Natural killer cell (primary cell): Measurements from ENCODE around the gene ULBP1. TPM values are rescaled to one million over a fixed set of nuclear protein-coding genes. Genes with fewer than 3 reads are reported as not detected.

ENCODE experiments used
- ATAC-seq, 3 donors: fragments of 150-1000 bp in 2 of 3; fragments of 200-7000 bp in 1 of 3; cut with Tn5 transposase; 1 replicate in 1 of 3; 2 replicates in 2 of 3; pipeline ENCODE4 v1.10.0; 2021; ENCODE audit warnings: mild to moderate bottlenecking in 2 of 3, moderate library complexity in 2 of 3
- DNase-seq, 2 donors: peaks; one replicate each; pipeline versions ENCODE4 v3.0.0 to v3.0.0-alpha.2; 2013 to 2021; ENCODE audit warnings: mixed read lengths in 1 of 2
- H3K27ac ChIP-seq: one replicate; pipeline ENCODE4 v1.5.1; 2013; ENCODE audit warnings: mild to moderate bottlenecking, low read length
- H3K27me3 ChIP-seq: one replicate; pipeline ENCODE4 v1.6.1; 2013; ENCODE audit warnings: low read length; ENCODE audit not compliant: control insufficient read depth, insufficient read depth
- H3K36me3 ChIP-seq: one replicate; pipeline ENCODE4 v1.6.1; 2013; ENCODE audit warnings: low read length; ENCODE audit not compliant: control insufficient read depth, insufficient read depth
- H3K4me1 ChIP-seq: one replicate; pipeline ENCODE4 v1.6.1; 2013; ENCODE audit warnings: low read length; ENCODE audit not compliant: control insufficient read depth, insufficient read depth
- H3K4me3 ChIP-seq: one replicate; pipeline ENCODE4 v1.5.1; 2013; ENCODE audit warnings: low read length
- H3K9me3 ChIP-seq: one replicate; pipeline ENCODE4 v1.6.1; 2013; ENCODE audit warnings: low read length; ENCODE audit not compliant: control insufficient read depth, insufficient read depth
- H3K27ac Mint-ChIP-seq, 2 donors: one replicate each; pipeline ENCODE4 v1.8.0; 2022; ENCODE audit warnings: mild to moderate bottlenecking in 2 of 2, mixed read lengths in 2 of 2, moderate library complexity in 1 of 2
- H3K27me3 Mint-ChIP-seq, 2 donors: one replicate each; pipeline ENCODE4 v1.8.0; 2022; ENCODE audit warnings: low read depth in 2 of 2, mixed read lengths in 2 of 2
- H3K36me3 Mint-ChIP-seq: one replicate; pipeline ENCODE4 v1.8.0; 2022; ENCODE audit warnings: mixed read lengths
- H3K4me1 Mint-ChIP-seq, 2 donors: one replicate each; pipeline ENCODE4 v1.8.0; 2022; ENCODE audit warnings: mixed read lengths in 2 of 2
- H3K4me3 Mint-ChIP-seq: one replicate; pipeline ENCODE4 v1.8.0; 2022; ENCODE audit warnings: mild to moderate bottlenecking, moderate library complexity, mixed read lengths
- H3K9me3 Mint-ChIP-seq, 2 donors: one replicate each; pipeline ENCODE4 v1.8.0; 2022; ENCODE audit warnings: mixed read lengths in 2 of 2
- WGBS: methylation state at CpG from one replicate; pipeline ENCODE4 v1.1.7; 2013; ENCODE audit warnings: missing lambda C conversion rate; ENCODE audit not compliant: insufficient coverage; 5-methylcytosine and 5-hydroxymethylcytosine counted together
- intact Hi-C: fragments of 100-400 bp; cut with micrococcal nuclease; formaldehyde crosslinking; loops from one replicate; pipeline ENCODE4 v1.14.2; 2022
- total RNA-seq, 4 donors: library from RNA; stranded (reverse); fragments of 120-200 nt in 1 of 4; gene quantifications; one replicate each; pipeline versions ENCODE4 v1.2.3 to v1.2.4, GENCODE V29; 2013 to 2022
- TF ChIP-seq, protein P1 (sequence below): fragments of 200-600 bp; IDR thresholded peaks from one replicate; pipeline ENCODE4 v1.8.0; 2022; ENCODE audit warnings: antibody characterized with exemption

The ULBP1 gene
- total RNA-seq, 3 donors from 2014 or later (not counting 1 experiment from before 2014, with no cell fraction given): 0.18 to 0.23 TPM; not detected in 1

DNA sequence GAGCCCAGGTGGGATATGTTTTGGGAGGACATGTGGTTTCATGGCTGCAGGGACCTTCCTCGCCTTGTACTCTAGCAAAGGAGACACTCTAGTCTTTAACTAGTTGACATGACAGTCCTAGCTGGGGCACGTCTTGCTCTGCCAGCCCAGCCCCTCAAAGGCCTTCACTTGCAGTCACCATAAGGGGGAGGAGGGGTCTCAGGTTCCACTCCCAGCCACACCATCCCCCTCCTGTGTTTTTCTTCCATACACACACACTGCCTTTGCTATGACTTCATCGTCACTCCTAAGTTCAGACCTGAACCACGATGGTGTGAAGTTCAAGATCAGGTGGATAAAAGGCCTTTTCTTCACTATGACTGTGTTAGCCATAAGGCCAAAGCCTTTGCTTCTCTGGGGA is 13.5 kb downstream of the ULBP1 start:
- intact Hi-C loops: no loop called here
- Mint-ChIP-seq H3K9me3 (no peaks in the 10 kb centered on the region), H3K4me3 (no peak overlapping the region), H3K4me1 (peaks cover 0 to 5% of the 10 kb centered on the region in 2 donors), H3K36me3 (no peaks in the 10 kb centered on the region), H3K27me3 (peaks cover 76 to 85% of the 10 kb centered on the region in 2 donors), H3K27ac (no peak overlapping the region)
- Histone ChIP-seq H3K4me3 (no peak overlapping the region), H3K27me3 (peaks cover 7% of the 10 kb centered on the region), H3K4me1 (no peaks in the 10 kb centered on the region), H3K9me3 (no peaks in the 10 kb centered on the region), H3K36me3 (no peaks in the 10 kb centered on the region), H3K27ac (no peak overlapping the region)
- no peak for ATAC-seq
- 79% methylated on average over 4 of the region's 4 CpGs for WGBS
- TF ChIP-seq, protein P1, sequence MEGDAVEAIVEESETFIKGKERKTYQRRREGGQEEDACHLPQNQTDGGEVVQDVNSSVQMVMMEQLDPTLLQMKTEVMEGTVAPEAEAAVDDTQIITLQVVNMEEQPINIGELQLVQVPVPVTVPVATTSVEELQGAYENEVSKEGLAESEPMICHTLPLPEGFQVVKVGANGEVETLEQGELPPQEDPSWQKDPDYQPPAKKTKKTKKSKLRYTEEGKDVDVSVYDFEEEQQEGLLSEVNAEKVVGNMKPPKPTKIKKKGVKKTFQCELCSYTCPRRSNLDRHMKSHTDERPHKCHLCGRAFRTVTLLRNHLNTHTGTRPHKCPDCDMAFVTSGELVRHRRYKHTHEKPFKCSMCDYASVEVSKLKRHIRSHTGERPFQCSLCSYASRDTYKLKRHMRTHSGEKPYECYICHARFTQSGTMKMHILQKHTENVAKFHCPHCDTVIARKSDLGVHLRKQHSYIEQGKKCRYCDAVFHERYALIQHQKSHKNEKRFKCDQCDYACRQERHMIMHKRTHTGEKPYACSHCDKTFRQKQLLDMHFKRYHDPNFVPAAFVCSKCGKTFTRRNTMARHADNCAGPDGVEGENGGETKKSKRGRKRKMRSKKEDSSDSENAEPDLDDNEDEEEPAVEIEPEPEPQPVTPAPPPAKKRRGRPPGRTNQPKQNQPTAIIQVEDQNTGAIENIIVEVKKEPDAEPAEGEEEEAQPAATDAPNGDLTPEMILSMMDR: no peak
- no peak for DNase-seq

DNA sequence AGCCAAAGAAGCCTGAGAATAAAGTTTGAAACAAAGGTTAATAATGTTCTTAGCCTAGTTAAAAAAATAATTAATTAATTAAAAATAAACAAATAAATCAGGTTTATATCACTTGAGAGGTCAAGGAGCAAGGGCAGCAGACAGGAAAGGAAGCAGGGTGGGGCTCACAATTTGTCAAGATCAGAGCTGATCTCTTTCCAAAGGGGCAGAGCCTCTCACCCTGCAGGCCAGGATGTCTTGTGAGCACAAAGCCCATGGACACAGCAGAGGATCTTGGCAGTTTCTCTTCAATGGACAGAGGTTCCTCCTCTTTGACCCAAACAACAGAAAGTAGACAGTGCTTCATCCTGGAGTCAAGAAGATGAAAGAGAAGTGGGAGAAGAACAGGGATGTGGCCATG is 14.9 kb downstream of the ULBP1 start:
- no peaks in the 10 kb centered on the region for H3K36me3 Mint-ChIP-seq
- Histone ChIP-seq H3K27me3 (peaks cover 12% of the 10 kb centered on the region), H3K9me3 (no peaks in the 10 kb centered on the region), H3K36me3 (no peaks in the 10 kb centered on the region), H3K4me3 (no peak overlapping the region), H3K4me1 (no peaks in the 10 kb centered on the region), H3K27ac (no peak overlapping the region)
- no peak overlapping the region for H3K27ac Mint-ChIP-seq
- peaks cover 79 to 86% of the 10 kb centered on the region in 2 donors for H3K27me3 Mint-ChIP-seq
- ATAC-seq (no peak), DNase-seq (no peak)
- TF ChIP-seq, protein P1: no peak
- H3K4me3 Mint-ChIP-seq: no peak overlapping the region
- intact Hi-C loops: no loop called here
- no peaks in the 10 kb centered on the region for H3K9me3 Mint-ChIP-seq
- H3K4me1 Mint-ChIP-seq: peaks cover 0 to 5% of the 10 kb centered on the region in 2 donors

DNA sequence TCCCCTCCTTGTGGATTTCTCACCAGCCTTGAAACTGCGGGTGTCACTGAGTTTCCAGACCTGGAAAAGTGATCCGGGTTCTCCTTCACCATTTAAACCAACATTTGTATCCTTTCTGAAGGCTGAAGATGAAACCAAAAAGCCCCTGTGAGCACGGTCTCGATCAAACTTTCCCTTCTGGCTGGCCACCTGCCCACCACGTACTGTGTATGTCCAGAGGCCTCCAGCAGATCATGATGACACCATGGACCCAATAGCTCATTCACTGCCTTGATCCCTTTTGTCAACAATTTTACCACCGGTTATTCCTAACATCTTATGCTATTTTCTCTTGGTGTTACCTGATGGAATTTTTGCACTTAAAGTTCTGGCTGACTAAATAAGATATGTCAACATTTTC is 15.6 kb downstream of the ULBP1 start:
- no peak overlapping the region for H3K27ac ChIP-seq
- peaks cover 79 to 86% of the 10 kb centered on the region in 2 donors for H3K27me3 Mint-ChIP-seq
- H3K4me1 Mint-ChIP-seq: peaks cover 0 to 5% of the 10 kb centered on the region in 2 donors
- no peak overlapping the region for H3K27ac Mint-ChIP-seq
- no peaks in the 10 kb centered on the region for H3K9me3 Mint-ChIP-seq
- DNase-seq: no peak
- intact Hi-C loops: no loop called here
- H3K4me3 ChIP-seq: no peak overlapping the region
- H3K4me3 Mint-ChIP-seq: no peak overlapping the region
- H3K27me3 ChIP-seq: peaks cover 12% of the 10 kb centered on the region
- H3K4me1 ChIP-seq: no peaks in the 10 kb centered on the region
- no peaks in the 10 kb centered on the region for H3K36me3 ChIP-seq
- H3K9me3 ChIP-seq: no peaks in the 10 kb centered on the region
- TF ChIP-seq, protein P1: no peak
- WGBS: 67% methylated on average over 6 of the region's 6 CpGs
- H3K36me3 Mint-ChIP-seq: peaks cover 2% of the 10 kb centered on the region
- ATAC-seq: no peak

DNA sequence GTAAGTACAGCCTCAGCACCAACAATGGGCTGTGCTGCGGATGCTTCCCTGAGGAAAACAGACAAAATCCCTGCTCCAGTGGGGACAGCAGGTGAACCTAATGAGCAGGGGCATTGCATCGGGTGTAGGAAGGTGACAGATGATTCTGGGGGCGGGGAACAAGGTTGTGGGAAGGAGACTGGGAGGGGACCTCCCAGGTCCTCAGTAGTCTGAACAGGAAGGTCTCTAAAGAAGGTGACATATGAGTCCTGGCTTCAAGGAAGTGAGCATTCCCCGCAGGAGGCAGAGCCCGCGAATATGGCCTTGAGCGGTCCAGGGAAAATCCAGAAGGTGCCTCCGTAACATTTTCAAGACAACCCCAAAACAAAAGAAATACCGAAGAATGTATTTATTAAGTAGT is 19.4 kb downstream of the ULBP1 start:
- TF ChIP-seq, protein P1: no peak
- Histone ChIP-seq H3K4me1 (no peaks in the 10 kb centered on the region), H3K27ac (no peak overlapping the region), H3K36me3 (no peaks in the 10 kb centered on the region), H3K27me3 (peaks cover 45% of the 10 kb centered on the region), H3K4me3 (no peak overlapping the region), H3K9me3 (peaks cover 6% of the 10 kb centered on the region)
- Mint-ChIP-seq H3K27me3 (peaks cover 70 to 90% of the 10 kb centered on the region in 2 donors), H3K27ac (no peak overlapping the region), H3K36me3 (peaks cover 10% of the 10 kb centered on the region), H3K9me3 (peaks cover 0 to 2% of the 10 kb centered on the region in 2 donors), H3K4me1 (peaks cover 0 to 7% of the 10 kb centered on the region in 2 donors), H3K4me3 (no peak overlapping the region)
- DNase-seq: no peak
- intact Hi-C loops: no loop called here
- ATAC-seq: no peak
- 9% methylated on average over 6 of the region's 9 CpGs for WGBS
